HepG2 (cell line): ENCODE measurements around the gene MYO7A. TPM values are rescaled to one million over a fixed set of nuclear protein-coding genes. Genes with fewer than 3 reads are reported as not detected.

ENCODE experiments used
- AHR ChIP-seq: IDR thresholded peaks from 2 replicates; pipeline ENCODE4 v1.6.1; 2018; ENCODE audit warnings: missing genetic modification reagents, missing compliant biosample characterization
- ATRX ChIP-seq: sonication (generic); formaldehyde crosslinking; IDR thresholded peaks from 2 replicates; pipeline ENCODE4 v1.4.0; 2020; ENCODE audit warnings: missing genetic modification reagents, borderline replicate concordance
- HNRNPK ChIP-seq: fragments of 200-400 bp; formaldehyde crosslinking; IDR thresholded peaks from 2 replicates; pipeline ENCODE4 v1.6.1; 2018; ENCODE audit warnings: low read length, low read depth, moderate library complexity, mild to moderate bottlenecking; ENCODE audit not compliant: poor library complexity, severe bottlenecking
- HOXA3 ChIP-seq: sonication (generic); formaldehyde crosslinking; IDR thresholded peaks from 2 replicates; pipeline ENCODE4 v1.5.0; 2020; ENCODE audit warnings: missing genetic modification reagents
- IKZF1 ChIP-seq: fragments of 450-650 bp; IDR thresholded peaks from 2 replicates; pipeline ENCODE4 v1.7.1; 2016
- NR2C2 ChIP-seq: sonication (generic); formaldehyde crosslinking; IDR thresholded peaks from 2 replicates; pipeline ENCODE4 v1.4.0; 2020; ENCODE audit warnings: missing genetic modification reagents, mild to moderate bottlenecking, moderate library complexity, borderline replicate concordance
- NR2F2 ChIP-seq: IDR thresholded peaks from 2 replicates; pipeline ENCODE4 v1.6.1; 2012; ENCODE audit warnings: low read depth, inconsistent platforms, borderline replicate concordance
- NR2F6 ChIP-seq, 2 experiments: IDR thresholded peaks; 2 replicates each; pipeline ENCODE4 v1.6.1; 2016; ENCODE audit warnings: antibody characterized with exemption in 1 of 2, mild to moderate bottlenecking in 1 of 2
- PAWR ChIP-seq: sonication (generic); formaldehyde crosslinking; IDR thresholded peaks from 2 replicates; pipeline ENCODE4 v1.4.0; 2020; ENCODE audit warnings: missing genetic modification reagents, mild to moderate bottlenecking, borderline replicate concordance
- RFX1 ChIP-seq: fragments of 450-650 bp; IDR thresholded peaks from 2 replicates; pipeline ENCODE4 v1.6.1; 2017
- SAFB2 ChIP-seq: sonication (generic); formaldehyde crosslinking; IDR thresholded peaks from 2 replicates; pipeline ENCODE4 v1.5.1; 2020; ENCODE audit warnings: missing genetic modification reagents, low read depth, mild to moderate bottlenecking, borderline replicate concordance
- STAT5B ChIP-seq: sonication (generic); formaldehyde crosslinking; IDR thresholded peaks from 2 replicates; pipeline ENCODE4 v1.4.0; 2020; ENCODE audit warnings: missing genetic modification reagents
- ZNF12 ChIP-seq: sonication (generic); formaldehyde crosslinking; IDR thresholded peaks from 2 replicates; pipeline ENCODE4 v1.5.0; 2020; ENCODE audit warnings: missing genetic modification reagents
- ZNF180 ChIP-seq: sonication (generic); formaldehyde crosslinking; IDR thresholded peaks from 2 replicates; pipeline ENCODE4 v1.4.0; 2020; ENCODE audit warnings: low read depth, missing genetic modification reagents, borderline replicate concordance
- ZNF30 ChIP-seq: sonication (generic); formaldehyde crosslinking; IDR thresholded peaks from 2 replicates; pipeline ENCODE4 v1.5.0; 2020; ENCODE audit warnings: mild to moderate bottlenecking, missing genetic modification reagents
- ZNF350 ChIP-seq: sonication (generic); formaldehyde crosslinking; IDR thresholded peaks from 2 replicates; pipeline ENCODE4 v1.4.0; 2020; ENCODE audit warnings: mild to moderate bottlenecking, low read depth, missing genetic modification reagents, borderline replicate concordance
- ZNF432 ChIP-seq: sonication (generic); formaldehyde crosslinking; IDR thresholded peaks from 2 replicates; pipeline ENCODE4 v1.5.0; 2020; ENCODE audit warnings: missing genetic modification reagents, mild to moderate bottlenecking, borderline replicate concordance
- ZNF567 ChIP-seq: sonication (generic); formaldehyde crosslinking; IDR thresholded peaks from 2 replicates; pipeline ENCODE4 v1.8.1; 2023; ENCODE audit warnings: mild to moderate bottlenecking, missing genetic modification reagents, borderline replicate concordance
- ZNF607 ChIP-seq: sonication (generic); formaldehyde crosslinking; IDR thresholded peaks from 2 replicates; pipeline ENCODE4 v1.5.1; 2020; ENCODE audit warnings: missing genetic modification reagents, mild to moderate bottlenecking, borderline replicate concordance
- ZNF672 ChIP-seq: sonication (generic); formaldehyde crosslinking; IDR thresholded peaks from 2 replicates; pipeline ENCODE4 v1.8.1; 2022; ENCODE audit warnings: missing genetic modification reagents
- ZNF775 ChIP-seq: sonication (generic); formaldehyde crosslinking; IDR thresholded peaks from 2 replicates; pipeline ENCODE4 v1.4.0; 2020; ENCODE audit warnings: missing genetic modification reagents, mild to moderate bottlenecking, moderate library complexity, borderline replicate concordance
- ZSCAN30 ChIP-seq: sonication (generic); formaldehyde crosslinking; IDR thresholded peaks from 2 replicates; pipeline ENCODE4 v1.5.0; 2020; ENCODE audit warnings: mild to moderate bottlenecking, missing genetic modification reagents
- polyA plus RNA-seq, 8 experiments: library from polyadenylated mRNA; depleted of rRNA in 3 of 8; stranded (reverse) in 7 of 8; unstranded in 1 of 8; fragments of >200 nt; fragmentation: Illumina TruSeq in 4 of 8; extraction: Trizol in 4 of 8; gene quantifications; 2 replicates each; pipeline versions ENCODE4 v1.2.1 to v1.2.3, GENCODE V29; 2011 to 2016; ENCODE audit warnings: low read depth in 4 of 8, missing spikeins in 1 of 8, mixed read lengths in 1 of 8; ENCODE audit not compliant: insufficient read depth in 1 of 8
- total RNA-seq, 5 experiments: library from RNA; depleted of rRNA; stranded (reverse); fragments of >200 nt; fragmentation: Illumina TruSeq; extraction: Trizol; gene quantifications; 2 replicates each; pipeline ENCODE4 v1.2.3, GENCODE V29; 2016; ENCODE audit warnings: low read depth in 1 of 5
- TF ChIP-seq, protein P1 (sequence below): sonication (generic); formaldehyde crosslinking; IDR thresholded peaks from 2 replicates; pipeline ENCODE4 v1.5.0; 2020; ENCODE audit warnings: missing genetic modification reagents, mild to moderate bottlenecking, borderline replicate concordance
- TF ChIP-seq, protein P2 (sequence below): sonication (generic); formaldehyde crosslinking; IDR thresholded peaks from 2 replicates; pipeline ENCODE4 v1.4.0; 2020; ENCODE audit warnings: low read depth, mild to moderate bottlenecking, missing genetic modification reagents
- TF ChIP-seq, protein P3 (sequence below), 2 experiments: fragments of 450-650 bp in 1 of 2; sonication (generic) in 1 of 2; formaldehyde crosslinking; IDR thresholded peaks; 2 replicates each; pipeline versions ENCODE4 v1.5.0 to v1.8.0; 2020 to 2022; ENCODE audit warnings: mild to moderate bottlenecking in 1 of 2, missing genetic modification reagents in 1 of 2
- TF ChIP-seq, protein P4 (sequence below): sonication (generic); formaldehyde crosslinking; IDR thresholded peaks from 2 replicates; pipeline ENCODE4 v1.4.0; 2020; ENCODE audit warnings: missing genetic modification reagents, borderline replicate concordance

MYO7A gene
- total and polyA plus RNA-seq, 2 of the 13 experiments (the other 11 are each of a cell fraction or from before 2014, with no cell fraction given) = 7.5 to 10.0 TPM

DNA sequence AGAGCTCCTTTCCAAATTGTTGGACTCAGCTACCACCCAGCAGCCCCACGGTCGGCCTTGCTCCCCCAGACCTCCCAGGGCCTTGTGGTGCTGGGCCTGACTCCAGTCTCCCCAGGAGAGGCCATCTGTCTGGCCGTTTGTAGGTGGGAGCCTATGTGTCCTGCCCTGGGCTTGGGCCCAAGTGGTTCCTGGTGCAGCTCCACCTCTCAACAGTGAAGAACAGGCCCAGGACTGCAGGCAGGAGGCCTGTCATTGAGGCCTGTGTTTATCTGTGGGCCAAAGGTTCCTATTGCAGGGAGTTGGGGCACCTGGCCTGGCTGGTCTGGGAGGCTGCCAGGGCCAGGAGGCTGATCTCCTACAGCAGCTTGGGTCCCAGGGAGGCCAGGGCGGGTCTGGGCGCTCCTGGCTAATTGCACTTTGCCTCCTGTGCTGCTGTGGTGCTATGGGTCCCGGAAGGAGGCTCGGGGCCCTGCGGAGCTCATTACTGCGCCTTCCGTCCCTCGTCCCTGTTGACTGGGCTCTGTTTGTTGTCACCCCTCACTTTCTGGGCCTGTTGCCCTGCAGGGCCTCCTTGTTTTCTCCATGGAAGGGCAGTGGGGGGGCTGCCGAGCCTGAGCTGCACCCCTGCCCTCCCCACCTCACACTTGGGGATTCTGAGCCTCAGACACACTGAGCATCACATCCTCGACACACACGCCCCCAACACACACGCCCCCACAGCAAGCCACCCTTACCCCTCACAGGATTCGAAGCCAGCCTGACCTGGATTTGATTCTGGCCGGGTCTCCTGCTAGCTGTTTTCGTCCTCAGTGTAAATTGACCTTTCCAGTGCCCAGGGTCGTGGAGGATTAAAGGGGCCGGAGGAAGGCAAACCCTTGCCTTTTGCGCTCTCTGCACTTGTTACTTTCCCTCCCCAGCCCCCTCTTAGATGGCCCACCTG is 32.2 kb upstream of the MYO7A start (continued):
- TF ChIP-seq ZNF607 (CRISPR knock-in tag) (0 out of 2 replicates have a peak, but pooled peaks have one; percentile 7), HNRNPK (no peak), HOXA3 (CRISPR knock-in tag) (peak; percentile 59), ZNF180 (no peak; the same call in 1 of the 2 replicates), SAFB2 (CRISPR knock-in tag) (no peak), ZSCAN30 (CRISPR knock-in tag) (no peak), ZNF672 (CRISPR knock-in tag) (no peak), ZNF567 (CRISPR knock-in tag) (no peak), RFX1 (no peak), NR2F2 (no peak), ZNF30 (no peak), ZNF12 (CRISPR knock-in tag) (no peak), NR2F6 (IDR thresholded peaks at IDR 0.05) (peak; percentile 49; the same call in 1 of the 2 replicates), NR2F6 (CRISPR knock-in tag; IDR thresholded peaks at IDR 0.05) (peak; percentile 69), ZNF775 (CRISPR knock-in tag) (no peak), PAWR (CRISPR knock-in tag) (no peak), ATRX (CRISPR knock-in tag) (no peak), ZNF350 (CRISPR knock-in tag) (no peak; the same call in 1 of the 2 replicates), STAT5B (CRISPR knock-in tag) (no peak), ZNF432 (CRISPR knock-in tag) (no peak), AHR (CRISPR knock-in tag) (no peak), NR2C2 (CRISPR knock-in tag) (peak; percentile 40; the same call in 1 of the 2 replicates), IKZF1 (no peak)
- TF ChIP-seq, protein P1, sequence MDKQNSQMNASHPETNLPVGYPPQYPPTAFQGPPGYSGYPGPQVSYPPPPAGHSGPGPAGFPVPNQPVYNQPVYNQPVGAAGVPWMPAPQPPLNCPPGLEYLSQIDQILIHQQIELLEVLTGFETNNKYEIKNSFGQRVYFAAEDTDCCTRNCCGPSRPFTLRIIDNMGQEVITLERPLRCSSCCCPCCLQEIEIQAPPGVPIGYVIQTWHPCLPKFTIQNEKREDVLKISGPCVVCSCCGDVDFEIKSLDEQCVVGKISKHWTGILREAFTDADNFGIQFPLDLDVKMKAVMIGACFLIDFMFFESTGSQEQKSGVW (CRISPR knock-in tag) = no peak
- TF ChIP-seq, protein P2, sequence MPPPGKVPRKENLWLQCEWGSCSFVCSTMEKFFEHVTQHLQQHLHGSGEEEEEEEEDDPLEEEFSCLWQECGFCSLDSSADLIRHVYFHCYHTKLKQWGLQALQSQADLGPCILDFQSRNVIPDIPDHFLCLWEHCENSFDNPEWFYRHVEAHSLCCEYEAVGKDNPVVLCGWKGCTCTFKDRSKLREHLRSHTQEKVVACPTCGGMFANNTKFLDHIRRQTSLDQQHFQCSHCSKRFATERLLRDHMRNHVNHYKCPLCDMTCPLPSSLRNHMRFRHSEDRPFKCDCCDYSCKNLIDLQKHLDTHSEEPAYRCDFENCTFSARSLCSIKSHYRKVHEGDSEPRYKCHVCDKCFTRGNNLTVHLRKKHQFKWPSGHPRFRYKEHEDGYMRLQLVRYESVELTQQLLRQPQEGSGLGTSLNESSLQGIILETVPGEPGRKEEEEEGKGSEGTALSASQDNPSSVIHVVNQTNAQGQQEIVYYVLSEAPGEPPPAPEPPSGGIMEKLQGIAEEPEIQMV (CRISPR knock-in tag) = 0 out of 2 replicates have a peak, but pooled peaks have one; percentile 12
- TF ChIP-seq, protein P3, sequence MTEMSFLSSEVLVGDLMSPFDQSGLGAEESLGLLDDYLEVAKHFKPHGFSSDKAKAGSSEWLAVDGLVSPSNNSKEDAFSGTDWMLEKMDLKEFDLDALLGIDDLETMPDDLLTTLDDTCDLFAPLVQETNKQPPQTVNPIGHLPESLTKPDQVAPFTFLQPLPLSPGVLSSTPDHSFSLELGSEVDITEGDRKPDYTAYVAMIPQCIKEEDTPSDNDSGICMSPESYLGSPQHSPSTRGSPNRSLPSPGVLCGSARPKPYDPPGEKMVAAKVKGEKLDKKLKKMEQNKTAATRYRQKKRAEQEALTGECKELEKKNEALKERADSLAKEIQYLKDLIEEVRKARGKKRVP (CRISPR knock-in tag; IDR thresholded peaks at IDR 0.05) = no peak
- TF ChIP-seq, protein P4, sequence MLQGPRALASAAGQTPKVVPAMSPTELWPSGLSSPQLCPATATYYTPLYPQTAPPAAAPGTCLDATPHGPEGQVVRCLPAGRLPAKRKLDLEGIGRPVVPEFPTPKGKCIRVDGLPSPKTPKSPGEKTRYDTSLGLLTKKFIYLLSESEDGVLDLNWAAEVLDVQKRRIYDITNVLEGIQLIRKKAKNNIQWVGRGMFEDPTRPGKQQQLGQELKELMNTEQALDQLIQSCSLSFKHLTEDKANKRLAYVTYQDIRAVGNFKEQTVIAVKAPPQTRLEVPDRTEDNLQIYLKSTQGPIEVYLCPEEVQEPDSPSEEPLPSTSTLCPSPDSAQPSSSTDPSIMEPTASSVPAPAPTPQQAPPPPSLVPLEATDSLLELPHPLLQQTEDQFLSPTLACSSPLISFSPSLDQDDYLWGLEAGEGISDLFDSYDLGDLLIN = no peak
